Spleen (tissue), 11 donors: ENCODE data around the gene SLIT3. TPM values are rescaled to one million over a fixed set of nuclear protein-coding genes. Genes with fewer than 3 reads are reported as not detected.

Experiments used
- DNase-seq: peaks from one replicate; pipeline ENCODE4 v3.0.0-alpha.2; 2020
- H3K27ac ChIP-seq, 8 donors: fragments of 200-600 bp; sonication (generic) in 7 of 8; 1 replicate in 4 of 8; 2 replicates in 4 of 8; pipeline versions ENCODE4 v1.5.0 to v1.8.0; 2016 to 2021; ENCODE audit warnings: inconsistent platforms in 4 of 8, mild to moderate bottlenecking in 4 of 8, moderate library complexity in 1 of 8
- H3K27me3 ChIP-seq, 7 donors: fragments of 200-600 bp; sonication (generic) in 6 of 7; replicated peaks in 1 of 7; 1 replicate in 4 of 7; 2 replicates in 3 of 7; pipeline versions ENCODE4 v1.5.0 to v1.8.0; 2016 to 2021; ENCODE audit warnings: inconsistent platforms in 3 of 7, mild to moderate bottlenecking in 1 of 7
- H3K36me3 ChIP-seq, 6 donors: fragments of 200-600 bp; sonication (generic) in 5 of 6; 1 replicate in 4 of 6; 2 replicates in 2 of 6; pipeline versions ENCODE4 v1.5.0 to v1.8.0; 2016 to 2021; ENCODE audit warnings: inconsistent platforms in 2 of 6
- H3K4me1 ChIP-seq, 6 donors: fragments of 200-600 bp; sonication (generic) in 5 of 6; 1 replicate in 3 of 6; 2 replicates in 3 of 6; pipeline versions ENCODE4 v1.5.0 to v1.8.0; 2016 to 2021; ENCODE audit warnings: inconsistent platforms in 3 of 6
- H3K4me3 ChIP-seq, 8 donors: fragments of 200-600 bp; sonication (generic) in 7 of 8; 1 replicate in 4 of 8; 2 replicates in 4 of 8; pipeline versions ENCODE4 v1.5.0 to v1.8.0; 2016 to 2021; ENCODE audit warnings: inconsistent platforms in 4 of 8, mild to moderate bottlenecking in 4 of 8, moderate library complexity in 2 of 8
- H3K9me3 ChIP-seq, 8 donors: fragments of 200-600 bp; sonication (generic) in 7 of 8; 1 replicate in 4 of 8; 2 replicates in 4 of 8; pipeline versions ENCODE4 v1.5.0 to v1.8.0; 2016 to 2021; ENCODE audit warnings: inconsistent platforms in 4 of 8
- CTCF ChIP-seq, 11 experiments: fragments of 200-600 bp in 7 of 11; fragments of 450-650 bp in 4 of 11; sonication (generic) in 4 of 11; IDR thresholded peaks in 8 of 11; conservative IDR thresholded peaks in 3 of 11; 1 replicate in 7 of 11; 2 replicates in 4 of 11; pipeline versions ENCODE4 v1.4.0 to v1.8.0; 2016 to 2021; ENCODE audit warnings: antibody characterized with exemption in 11 of 11, inconsistent platforms in 4 of 11, mild to moderate bottlenecking in 1 of 11
- POLR2A ChIP-seq, 3 donors: fragments of 450-650 bp; IDR thresholded peaks; one replicate each; pipeline ENCODE4 v1.5.1; 2017; ENCODE audit warnings: antibody characterized with exemption in 3 of 3, mild to moderate bottlenecking in 1 of 3
- POLR2AphosphoS5 ChIP-seq, 3 donors: sonication (generic); formaldehyde crosslinking; IDR thresholded peaks; one replicate each; pipeline ENCODE4 v1.5.1; 2017; ENCODE audit warnings: antibody characterized with exemption in 3 of 3
- WGBS, 5 donors: extraction: QIAGEN DNeasy Blood & Tissue Kit in 3 of 5; methylation state at CpG; one replicate each; pipeline versions ENCODE4 v1.1.5 to v1.1.7; 2013 to 2018; 5-methylcytosine and 5-hydroxymethylcytosine counted together
- intact Hi-C: fragments of 100-400 bp; cut with DNase I; formaldehyde crosslinking; loops from one replicate; pipeline ENCODE4 v1.15.0; 2023; ENCODE audit warnings: low total_unique reads
- polyA plus RNA-seq, 3 donors: library from polyadenylated mRNA; stranded (reverse); fragments of 200-250 nt; gene quantifications; one replicate each; pipeline ENCODE4 v1.2.1, GENCODE V29; 2013
- total RNA-seq, 7 donors: library from RNA; depleted of rRNA in 3 of 7; stranded (reverse); fragments of >200 nt in 3 of 7; fragmentation: NEBNext Ultra II Directional in 4 of 7; extraction: Animal tissue kit (Norgen Biotek cat#: 25700) in 4 of 7; gene quantifications; one replicate each; pipeline versions ENCODE4 v1.1.0 to v1.2.1, GENCODE V29; 2016 to 2021
- donor health status: healthy with polysubstance abuse.
- donor health status: DM: no; HTN: no; CAD: no; lungs with moderate emphysema.
- donor health status: DM: no; HTN: no; CAD: no.
- donor health status: Bipolar disorder and iron deficiency.
- donor health status: healthy.
- donor health status: DM: no; HTN: no; CAD: no.
- donor health status: DM: yes; HTN: yes; CAD: no.

Gene SLIT3
- total and polyA plus RNA-seq, 10 donors = 0.33 to 54.0 (median 13.2) TPM

GRCh38 chr5:168723037-168723436 is 577.9 kb downstream of the SLIT3 start:
- Histone ChIP-seq H3K27ac (no peak overlapping the region), H3K36me3 (no peaks in the 10 kb centered on the region), H3K4me3 (no peak overlapping the region), H3K4me1 (no peaks in the 10 kb centered on the region), H3K9me3 (peaks cover 0 to 14% (median 10%) of the 10 kb centered on the region in 8 donors), H3K27me3 (peaks cover 0 to 7% (median 0%) of the 10 kb centered on the region in 7 donors)
- TF ChIP-seq CTCF (IDR thresholded peaks at IDR 0.05 in 8 of 11, conservative IDR thresholded peaks at IDR 0.05 in 3 of 11) = no peak
- no peak for TF ChIP-seq POLR2AphosphoS5 (IDR thresholded peaks at IDR 0.05)
- TF ChIP-seq POLR2A (IDR thresholded peaks at IDR 0.05) = no peak
- DNase-seq = no peak
- intact Hi-C loops = no loop called here
- 81 to 97% (median 91%) methylated on average over 3 of the region's 3 CpGs for WGBS, 5 donors

- DNase-seq = no peak
- TF ChIP-seq CTCF (IDR thresholded peaks at IDR 0.05 in 8 of 11, conservative IDR thresholded peaks at IDR 0.05 in 3 of 11) = no peak
- TF ChIP-seq POLR2AphosphoS5 (IDR thresholded peaks at IDR 0.05) = no peak
- TF ChIP-seq POLR2A (IDR thresholded peaks at IDR 0.05) = no peak
- peaks cover 0 to 5% (median 0%) of the 10 kb centered on the region in 8 donors for H3K9me3 ChIP-seq
- WGBS, 5 donors = 87 to 98% (median 88%) methylated on average over 7 of the region's 7 CpGs
- H3K27me3 ChIP-seq = peaks cover 0 to 7% (median 0%) of the 10 kb centered on the region in 7 donors
- intact Hi-C loops = no loop called here
- no peak overlapping the region for H3K27ac ChIP-seq
- no peaks in the 10 kb centered on the region for H3K4me1 ChIP-seq
- H3K36me3 ChIP-seq = no peaks in the 10 kb centered on the region
- no peak overlapping the region for H3K4me3 ChIP-seq
Measured at GRCh38 chr5:168721966-168722365, 579.0 kb downstream of the SLIT3 start.

GRCh38 chr5:168721002-168721753 is 579.8 kb downstream of the SLIT3 start:
- H3K36me3 ChIP-seq = no peaks in the 10 kb centered on the region
- no peak overlapping the region for H3K27ac ChIP-seq
- no peak overlapping the region for H3K4me3 ChIP-seq
- DNase-seq = no peak
- intact Hi-C loops = no loop called here
- 81 to 91% (median 83%) methylated on average over 5 of the region's 5 CpGs for WGBS, 5 donors
- H3K9me3 ChIP-seq = no peaks in the 10 kb centered on the region
- TF ChIP-seq POLR2AphosphoS5 (IDR thresholded peaks at IDR 0.05) (no peak), POLR2A (IDR thresholded peaks at IDR 0.05) (no peak), CTCF (IDR thresholded peaks at IDR 0.05 in 8 of 11, conservative IDR thresholded peaks at IDR 0.05 in 3 of 11) (no peak)
- H3K4me1 ChIP-seq = no peaks in the 10 kb centered on the region
- H3K27me3 ChIP-seq = peaks cover 0 to 7% (median 0%) of the 10 kb centered on the region in 7 donors

GRCh38 chr5:168720575-168720974 is 580.4 kb downstream of the SLIT3 start:
- no peaks in the 10 kb centered on the region for H3K4me1 ChIP-seq
- WGBS, 5 donors = 87 to 94% (median 90%) methylated on average over 9 of the region's 9 CpGs
- peaks cover 0 to 7% (median 0%) of the 10 kb centered on the region in 7 donors for H3K27me3 ChIP-seq
- H3K36me3 ChIP-seq = no peaks in the 10 kb centered on the region
- TF ChIP-seq POLR2A (IDR thresholded peaks at IDR 0.05) (no peak), CTCF (IDR thresholded peaks at IDR 0.05 in 8 of 11, conservative IDR thresholded peaks at IDR 0.05 in 3 of 11) (no peak), POLR2AphosphoS5 (IDR thresholded peaks at IDR 0.05) (no peak)
- H3K9me3 ChIP-seq = no peaks in the 10 kb centered on the region
- no peak for DNase-seq
- H3K4me3 ChIP-seq = no peak overlapping the region
- H3K27ac ChIP-seq = no peak overlapping the region
- intact Hi-C loops = no loop called here
